T-cell (primary cell): ENCODE data around the gene OR5K4. TPM values are rescaled to one million over a fixed set of nuclear protein-coding genes. Genes with fewer than 3 reads are reported as not detected.
"Not testable (repeated sequence)": the region's sequence is repeated elsewhere in the genome, so short reads cannot be mapped to it uniquely, and the experiment has no call there.

Source experiments
- ATAC-seq, 4 experiments: fragments of 200-7000 bp in 3 of 4; fragments of 150-1000 bp in 1 of 4; cut with Tn5 transposase; replicated peaks in 1 of 4; 1 replicate in 3 of 4; 2 replicates in 1 of 4; pipeline ENCODE4 v1.10.0; 2021; ENCODE audit warnings: moderate library complexity in 3 of 4, mild to moderate bottlenecking in 2 of 4, moderate number of reproducible peaks in 1 of 4
- CTCF ChIA-PET, 2 donors: fragments of 300-600 bp; sonication (Branson Sonifier 250); formaldehyde crosslinking; loops; one replicate each; lab custom pipeline; 2022; ENCODE audit warnings: antibody characterized with exemption in 2 of 2; lab: Charles Lee
- POLR2A ChIA-PET, 2 donors: fragments of 300-600 bp; sonication (Branson Sonifier 250); formaldehyde crosslinking; loops; one replicate each; lab custom pipeline; 2022; ENCODE audit warnings: antibody characterized with exemption in 2 of 2; lab: Charles Lee
- DNase-seq, 35 experiments: peaks; one replicate each; pipeline versions ENCODE4 v3.0.0 to v3.0.0-alpha.2; 2013 to 2023
- H3K27ac ChIP-seq: one replicate; pipeline ENCODE4 v1.5.1; 2013; ENCODE audit warnings: low read length
- H3K27me3 ChIP-seq, 2 experiments: replicated peaks in 1 of 2; 1 replicate in 1 of 2; 2 replicates in 1 of 2; pipeline versions ENCODE4 v1.6.1 to v1.7.0; 2013; ENCODE audit warnings: low read length in 1 of 2, mixed read lengths in 1 of 2; ENCODE audit not compliant: control insufficient read depth in 2 of 2, insufficient read depth in 2 of 2; ENCODE audit errors: extremely low read depth in 1 of 2
- H3K36me3 ChIP-seq, 2 donors: 1 replicate in 1 of 2; 2 replicates in 1 of 2; pipeline versions ENCODE4 v1.6.1 to v1.7.0; 2013; ENCODE audit warnings: low read length in 1 of 2; ENCODE audit not compliant: control insufficient read depth in 2 of 2, insufficient read depth in 1 of 2; ENCODE audit errors: extremely low read depth in 1 of 2
- H3K4me1 ChIP-seq, 2 experiments: 1 replicate in 1 of 2; 2 replicates in 1 of 2; pipeline versions ENCODE4 v1.6.1 to v1.7.0; 2013; ENCODE audit warnings: low read length in 2 of 2, mixed read lengths in 1 of 2; ENCODE audit not compliant: insufficient read depth in 2 of 2, control insufficient read depth in 1 of 2; ENCODE audit errors: extremely low read depth in 1 of 2
- H3K4me3 ChIP-seq, 2 donors: 1 replicate in 1 of 2; 2 replicates in 1 of 2; pipeline versions ENCODE4 v1.5.1 to v1.7.0; 2013; ENCODE audit warnings: mild to moderate bottlenecking in 2 of 2, low read length in 1 of 2, moderate library complexity in 1 of 2; ENCODE audit not compliant: control insufficient read depth in 1 of 2; ENCODE audit errors: extremely low read depth in 1 of 2
- H3K9me3 ChIP-seq: 2 replicates; pipeline ENCODE4 v1.7.0; 2013
- H3K27ac Mint-ChIP-seq, 2 donors: one replicate each; pipeline ENCODE4 v1.8.0; 2020 to 2021; ENCODE audit warnings: mild to moderate bottlenecking in 2 of 2, mixed read lengths in 2 of 2
- H3K27me3 Mint-ChIP-seq, 2 donors: one replicate each; pipeline ENCODE4 v1.8.0; 2021 to 2022; ENCODE audit warnings: mixed read lengths in 2 of 2
- H3K36me3 Mint-ChIP-seq: one replicate; pipeline ENCODE4 v1.8.0; 2021; ENCODE audit warnings: mixed read lengths
- H3K4me1 Mint-ChIP-seq, 3 donors: one replicate each; pipeline ENCODE4 v1.8.0; 2020 to 2022; ENCODE audit warnings: mixed read lengths in 3 of 3, mild to moderate bottlenecking in 1 of 3
- H3K4me3 Mint-ChIP-seq, 3 donors: one replicate each; pipeline ENCODE4 v1.8.0; 2020 to 2022; ENCODE audit warnings: mild to moderate bottlenecking in 3 of 3, mixed read lengths in 3 of 3, moderate library complexity in 3 of 3
- H3K9me3 Mint-ChIP-seq, 3 donors: one replicate each; pipeline ENCODE4 v1.8.0; 2020 to 2022; ENCODE audit warnings: mixed read lengths in 3 of 3
- WGBS: methylation state at CpG from one replicate; pipeline ENCODE4 v1.1.5; 2013; ENCODE audit warnings: missing lambda C conversion rate; ENCODE audit not compliant: insufficient coverage; 5-methylcytosine and 5-hydroxymethylcytosine counted together
- total RNA-seq, 35 experiments: library from RNA in 6 of 35; stranded (reverse) in 6 of 35; fragments of 120-200 nt in 1 of 35; gene quantifications; one replicate each; pipeline versions ENCODE4 v1.2.1 to v1.2.4 and lab custom pipeline; 2013 to 2026

The OR5K4 gene
- total RNA-seq, 5 donors from 2014 or later (not counting 1 experiment from before 2014, with no cell fraction given): not detected

GRCh38 chr3:98388147-98388546, 34.5 kb downstream of the OR5K4 start:
- H3K36me3 Mint-ChIP-seq: no peaks in the 10 kb centered on the region
- CTCF ChIA-PET: no interaction called here
- DNase-seq (no peak), ATAC-seq (no peak)
- Histone ChIP-seq H3K27me3 (no peaks in the 10 kb centered on the region), H3K9me3 (no peaks in the 10 kb centered on the region), H3K4me1 (no peaks in the 10 kb centered on the region), H3K27ac (no peak overlapping the region), H3K4me3 (no peak overlapping the region), H3K36me3 (no peaks in the 10 kb centered on the region)
- POLR2A ChIA-PET: no interaction called here
- no peaks in the 10 kb centered on the region for H3K9me3 Mint-ChIP-seq
- no peaks in the 10 kb centered on the region for H3K4me1 Mint-ChIP-seq
- WGBS: no CpG with 5 or more reads among the region's 2 CpGs
- H3K4me3 Mint-ChIP-seq: no peak overlapping the region
- no peak overlapping the region for H3K27ac Mint-ChIP-seq
- H3K27me3 Mint-ChIP-seq: peaks cover 12 to 15% of the 10 kb centered on the region in 2 donors

- H3K4me1 Mint-ChIP-seq: no peaks in the 10 kb centered on the region
- no peaks in the 10 kb centered on the region for H3K36me3 Mint-ChIP-seq
- no peak within 1 kb of the TSS for H3K27ac Mint-ChIP-seq
- ChIA-PET POLR2A (no interaction called here), CTCF (no interaction called here)
- H3K4me3 Mint-ChIP-seq: no peak within 1 kb of the TSS
- Histone ChIP-seq H3K9me3 (no peaks in the 10 kb centered on the region), H3K27ac (no peak within 1 kb of the TSS), H3K4me3 (no peak within 1 kb of the TSS), H3K27me3 (peaks cover 0 to 4% of the 10 kb centered on the region in 2 experiments), H3K36me3 (no peaks in the 10 kb centered on the region), H3K4me1 (no peaks in the 10 kb centered on the region)
- H3K9me3 Mint-ChIP-seq: no peaks in the 10 kb centered on the region
- ATAC-seq (no peak), DNase-seq (no peak)
- H3K27me3 Mint-ChIP-seq: peaks cover 17 to 19% of the 10 kb centered on the region in 2 donors
Measured at GRCh38 chr3:98390366-98390765, 36.7 kb downstream of the OR5K4 start, which contains the start of gene OR5K3. TSS of gene OR5K3 (plus strand) at chr3:98390666. CDS start at chr3:98390666, 0 bp downstream.

DNA sequence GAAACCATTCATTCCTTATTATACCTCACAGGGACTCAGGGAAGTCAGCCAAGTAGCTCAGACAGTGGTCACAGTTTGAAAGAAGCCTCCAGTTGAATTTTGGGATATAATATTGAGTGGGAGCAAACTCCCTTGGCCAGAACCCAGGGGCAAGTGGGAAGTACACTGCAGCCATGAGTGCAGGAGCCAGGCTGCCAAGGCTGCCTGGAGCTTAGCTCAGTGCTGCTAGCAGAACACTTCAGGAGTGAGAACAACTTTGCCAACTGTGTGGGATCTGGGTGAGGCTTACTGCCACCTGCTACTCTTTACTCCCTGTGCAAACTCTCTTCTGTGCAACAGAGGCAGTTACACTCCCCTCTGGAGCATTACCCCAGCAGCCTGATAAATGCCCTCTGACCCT, 41.4 kb downstream of the OR5K4 start:
- no peak overlapping the region for H3K4me3 ChIP-seq
- H3K9me3 ChIP-seq: no peaks in the 10 kb centered on the region
- no peak overlapping the region for H3K4me3 Mint-ChIP-seq
- peaks cover 9 to 18% of the 10 kb centered on the region in 2 donors for H3K27me3 Mint-ChIP-seq
- DNase-seq: no peak
- peaks cover 0 to 7% of the 10 kb centered on the region in 2 experiments for H3K27me3 ChIP-seq
- CTCF ChIA-PET: no interaction called here
- POLR2A ChIA-PET: interaction anchor here in 1 of 2 donors (0.9 kb wide), 1 partner anchor 13 kb away, joined by 4 read pairs; no protein-coding TSS in a partner anchor
- H3K27ac Mint-ChIP-seq: no peak overlapping the region
- H3K4me1 Mint-ChIP-seq: peaks cover 0 to 2% (median 0%) of the 10 kb centered on the region in 3 donors
- peaks cover 0 to 21% (median 18%) of the 10 kb centered on the region in 3 donors for H3K9me3 Mint-ChIP-seq
- no peaks in the 10 kb centered on the region for H3K4me1 ChIP-seq
- no peak overlapping the region for H3K27ac ChIP-seq
- no peaks in the 10 kb centered on the region for H3K36me3 Mint-ChIP-seq
- no peak for ATAC-seq
- no peaks in the 10 kb centered on the region for H3K36me3 ChIP-seq

DNA sequence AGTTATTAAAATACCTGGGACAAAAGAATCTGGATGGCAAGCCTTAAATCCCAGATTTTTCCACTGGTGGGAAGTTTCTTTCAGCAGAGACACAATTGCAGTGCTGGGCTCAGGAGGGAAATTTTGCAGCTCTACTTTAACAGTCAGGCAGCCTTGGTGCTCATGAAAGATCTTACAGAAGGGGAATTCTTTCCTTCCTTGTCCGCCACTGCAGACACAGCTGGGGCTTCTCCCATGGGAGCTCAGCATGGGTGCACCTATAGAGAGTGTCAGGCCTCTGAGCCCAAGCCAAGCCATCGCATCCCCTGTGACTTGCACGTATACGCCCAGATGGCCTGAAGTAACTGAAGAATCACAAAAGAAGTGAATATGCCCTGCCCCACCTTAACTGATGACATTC, 42.8 kb downstream of the OR5K4 start:
- H3K9me3 ChIP-seq, H3K27me3 ChIP-seq, CTCF ChIA-PET, H3K27ac ChIP-seq, H3K4me1 Mint-ChIP-seq, H3K4me1 ChIP-seq, H3K4me3 ChIP-seq, POLR2A ChIA-PET, ATAC-seq, H3K36me3 ChIP-seq, H3K36me3 Mint-ChIP-seq, H3K27ac Mint-ChIP-seq, H3K4me3 Mint-ChIP-seq, DNase-seq: not testable (repeated sequence)
- WGBS: no CpG with 5 or more reads among the region's 4 CpGs
- peaks cover 5 to 16% of the 10 kb centered on the region in 2 donors for H3K27me3 Mint-ChIP-seq
- peaks cover 3 to 32% (median 22%) of the 10 kb centered on the region in 3 donors for H3K9me3 Mint-ChIP-seq

GRCh38 chr3:98398513-98398912, 44.9 kb downstream of the OR5K4 start:
- no peak overlapping the region for H3K4me3 ChIP-seq
- CTCF ChIA-PET: no interaction called here
- Mint-ChIP-seq H3K27ac (no peak overlapping the region), H3K4me1 (peaks cover 0 to 3% (median 0%) of the 10 kb centered on the region in 3 donors), H3K36me3 (peaks cover 3% of the 10 kb centered on the region), H3K9me3 (peaks cover 10 to 47% (median 31%) of the 10 kb centered on the region in 3 donors), H3K4me3 (no peak overlapping the region), H3K27me3 (peaks cover 5 to 16% of the 10 kb centered on the region in 2 donors)
- H3K27ac ChIP-seq: no peak overlapping the region
- no peaks in the 10 kb centered on the region for H3K9me3 ChIP-seq
- POLR2A ChIA-PET: no interaction called here
- H3K36me3 ChIP-seq: no peaks in the 10 kb centered on the region
- no peak for DNase-seq
- H3K27me3 ChIP-seq: peaks cover 0 to 17% of the 10 kb centered on the region in 2 experiments
- no peak for ATAC-seq
- H3K4me1 ChIP-seq: no peaks in the 10 kb centered on the region

- H3K4me3 ChIP-seq: no peak overlapping the region
- DNase-seq (no peak), ATAC-seq (no peak)
- H3K27me3 ChIP-seq: peaks cover 0 to 10% of the 10 kb centered on the region in 2 experiments
- no peak overlapping the region for H3K4me3 Mint-ChIP-seq
- H3K9me3 ChIP-seq: peaks cover 4% of the 10 kb centered on the region
- H3K4me1 ChIP-seq: no peaks in the 10 kb centered on the region
- H3K36me3 Mint-ChIP-seq: peaks cover 14% of the 10 kb centered on the region
- H3K27ac Mint-ChIP-seq: no peak overlapping the region
- POLR2A ChIA-PET: no interaction called here
- H3K9me3 Mint-ChIP-seq: peaks cover 25 to 70% (median 53%) of the 10 kb centered on the region in 3 donors
- peaks cover 0 to 3% (median 0%) of the 10 kb centered on the region in 3 donors for H3K4me1 Mint-ChIP-seq
- WGBS: no CpG with 5 or more reads among the region's 1 CpG
- CTCF ChIA-PET: no interaction called here
- H3K36me3 ChIP-seq: no peaks in the 10 kb centered on the region
- H3K27ac ChIP-seq: no peak overlapping the region
- H3K27me3 Mint-ChIP-seq: peaks cover 0 to 6% of the 10 kb centered on the region in 2 donors
Measured at GRCh38 chr3:98402507-98402906, 48.9 kb downstream of the OR5K4 start.

- Mint-ChIP-seq H3K27me3 (peaks cover 2 to 6% of the 10 kb centered on the region in 2 donors), H3K27ac (no peak overlapping the region), H3K9me3 (peaks cover 25 to 68% (median 46%) of the 10 kb centered on the region in 3 donors), H3K4me3 (no peak overlapping the region), H3K4me1 (peaks cover 0 to 3% (median 0%) of the 10 kb centered on the region in 3 donors), H3K36me3 (peaks cover 14% of the 10 kb centered on the region)
- no peak for ATAC-seq
- Histone ChIP-seq H3K4me3 (no peak overlapping the region), H3K9me3 (peaks cover 4% of the 10 kb centered on the region), H3K36me3 (no peaks in the 10 kb centered on the region), H3K27me3 (peaks cover 0 to 10% of the 10 kb centered on the region in 2 experiments), H3K4me1 (no peaks in the 10 kb centered on the region), H3K27ac (no peak overlapping the region)
- ChIA-PET CTCF (no interaction called here), POLR2A (no interaction called here)
- no peak for DNase-seq
Measured at GRCh38 chr3:98404010-98404409, 50.4 kb downstream of the OR5K4 start.
